ENCODE measurements around the gene PGRMC1.

- TF ChIP-seq POLR2A (IDR thresholded peaks at IDR 0.05; ENCODE audit: low read depth, low read length), result no peak
- no peak for TF ChIP-seq POLR2AphosphoS5 (IDR thresholded peaks at IDR 0.05; ENCODE audit: low read depth, low read length)
- no peak for TF ChIP-seq TAF1 (IDR thresholded peaks at IDR 0.05; ENCODE audit: low read depth, low read length)
- no peak for TF ChIP-seq SPI1 (IDR thresholded peaks at IDR 0.05; ENCODE audit: low read depth, low read length)
These were observed 46.5 kb upstream of the PGRMC1 start for GRCh38 chrX:119189595-119189994.

Measured in GM12891 (cell line).